Stimulated activated CD8-positive, alpha-beta memory T cell treated with anti-CD3 and anti-CD28 coated beads, Interleukin-2, amount 100 ng/mL, for 48 hours (primary cell): Measurements from ENCODE around the gene TM7SF3.

ENCODE experiments used
- DNase-seq, 2 donors: peaks; one replicate each; pipeline ENCODE4 v3.0.0-alpha.2; 2020; ENCODE audit warnings: low read depth in 2 of 2

The TM7SF3 gene

GRCh38 chr12:27014859-27015729 lies 910 bp upstream of the TM7SF3 start:
- no peak for DNase-seq

GRCh38 chr12:27013611-27014084 lies 536 bp downstream of the TM7SF3 start:
- peak in 1 of 2 donors; percentile 29 for DNase-seq

GRCh38 chr12:27012982-27013255 lies 1.3 kb downstream of the TM7SF3 start:
- no peak for DNase-seq

- DNase-seq: no peak
These were observed 1.8 kb downstream of the TM7SF3 start for GRCh38 chr12:27012239-27012981.

- DNase-seq: no peak
These were observed 4.3 kb downstream of the TM7SF3 start for GRCh38 chr12:27009881-27010301.

GRCh38 chr12:27008081-27008480 lies 6.1 kb downstream of the TM7SF3 start:
- no peak for DNase-seq

- no peak for DNase-seq
These were observed 7.3 kb downstream of the TM7SF3 start for GRCh38 chr12:27006797-27007467.

GRCh38 chr12:27005495-27005894 lies 8.7 kb downstream of the TM7SF3 start:
- no peak for DNase-seq

GRCh38 chr12:27003421-27004381 lies 10.5 kb downstream of the TM7SF3 start:
- DNase-seq: no peak

GRCh38 chr12:27002141-27002540 lies 12.0 kb downstream of the TM7SF3 start:
- no peak for DNase-seq

GRCh38 chr12:27001663-27002062 lies 12.5 kb downstream of the TM7SF3 start:
- no peak for DNase-seq

- DNase-seq: no peak
These were observed 13.2 kb downstream of the TM7SF3 start for GRCh38 chr12:27000961-27001360.

GRCh38 chr12:26997003-26997402 lies 17.2 kb downstream of the TM7SF3 start:
- no peak for DNase-seq

GRCh38 chr12:26995706-26996105 lies 18.5 kb downstream of the TM7SF3 start:
- no peak for DNase-seq

GRCh38 chr12:26994109-26994508 lies 20.1 kb downstream of the TM7SF3 start:
- no peak for DNase-seq

- DNase-seq: no peak
These were observed 22.4 kb downstream of the TM7SF3 start for GRCh38 chr12:26991826-26992225.

GRCh38 chr12:26989873-26990272 lies 24.3 kb downstream of the TM7SF3 start:
- no peak for DNase-seq

GRCh38 chr12:26988703-26989102 lies 25.5 kb downstream of the TM7SF3 start:
- no peak for DNase-seq

- DNase-seq: no peak
These were observed 26.4 kb downstream of the TM7SF3 start for GRCh38 chr12:26987634-26988424.

GRCh38 chr12:26982866-26983265 lies 31.3 kb downstream of the TM7SF3 start:
- no peak for DNase-seq

GRCh38 chr12:26979733-26980132 lies 34.5 kb downstream of the TM7SF3 start:
- DNase-seq: no peak
